Cardiac muscle cell (in vitro differentiated cells and primary cell): ENCODE measurements around the gene TRMT6. TPM values are rescaled to one million over a fixed set of nuclear protein-coding genes. Genes with fewer than 3 reads are reported as not detected.
A peak's percentile ranks its signal among the peaks of the same experiment; 100 is the strongest.

Experiments
- DNase-seq, 2 donors: peaks; one replicate each; pipeline versions ENCODE4 v3.0.0 to v3.0.0-alpha.2; 2010 to 2017; ENCODE audit warnings: low read depth in 1 of 2, low spot score in 1 of 2
- H3K27ac ChIP-seq: fragments of 200-600 bp; sonication (generic); 2 replicates; pipeline ENCODE4 v1.5.1; 2016
- H3K27me3 ChIP-seq: fragments of 200-600 bp; sonication (generic); 2 replicates; pipeline ENCODE4 v1.6.0; 2016; ENCODE audit warnings: control low read depth
- H3K36me3 ChIP-seq: fragments of 200-600 bp; sonication (generic); 2 replicates; pipeline ENCODE4 v1.5.1; 2016; ENCODE audit warnings: control low read depth
- H3K4me1 ChIP-seq: fragments of 200-600 bp; sonication (generic); 2 replicates; pipeline ENCODE4 v1.8.1; 2017; ENCODE audit warnings: low read depth, mild to moderate bottlenecking, mixed run types
- H3K4me3 ChIP-seq: fragments of 200-600 bp; sonication (generic); 2 replicates; pipeline ENCODE4 v1.5.1; 2016; ENCODE audit warnings: mild to moderate bottlenecking
- H3K9me3 ChIP-seq: fragments of 200-600 bp; sonication (generic); 2 replicates; pipeline ENCODE4 v1.5.1; 2017; ENCODE audit warnings: low read depth, mild to moderate bottlenecking, control low read depth
- CTCF ChIP-seq: IDR thresholded peaks from 2 replicates; pipeline ENCODE4 v1.5.1; 2012; ENCODE audit warnings: low read depth, mild to moderate bottlenecking, low read length
- polyA plus RNA-seq: library from polyadenylated mRNA; unstranded; fragments of >200 nt; fragmentation: Nextera tagmentation; extraction: Ambion mirVana; gene quantifications from 2 replicates; pipeline ENCODE4 v1.2.1, GENCODE V29; 2016
- total RNA-seq: library from RNA; depleted of rRNA; stranded (reverse); fragments of >200 nt; gene quantifications from 2 replicates; pipeline ENCODE4 v1.2.3, GENCODE V29; 2016

The TRMT6 gene
- total and polyA plus RNA-seq, 2 experiments from 2014 or later, result 12.0 to 12.9 TPM

GRCh38 chr20:5925551-5925950, 24.8 kb downstream of the TRMT6 start:
- no peak overlapping the region for H3K4me3 ChIP-seq

GRCh38 chr20:5923493-5923892, 26.8 kb downstream of the TRMT6 start:
- Histone ChIP-seq H3K27ac (no peak overlapping the region), H3K4me1 (no peaks in the 10 kb centered on the region), H3K9me3 (no peaks in the 10 kb centered on the region), H3K36me3 (no peaks in the 10 kb centered on the region), H3K27me3 (no peaks in the 10 kb centered on the region), H3K4me3 (no peak overlapping the region)
- no peak for TF ChIP-seq CTCF
- no peak for DNase-seq

More at GRCh38 chr20:5925551-5925950, 24.8 kb downstream of the TRMT6 start:
- no peak for DNase-seq
- Histone ChIP-seq H3K36me3 (no peaks in the 10 kb centered on the region), H3K4me1 (no peaks in the 10 kb centered on the region), H3K27ac (no peak overlapping the region), H3K27me3 (no peaks in the 10 kb centered on the region), H3K9me3 (no peaks in the 10 kb centered on the region)
- TF ChIP-seq CTCF, result no peak

- DNase-seq, result no peak
- Histone ChIP-seq H3K9me3 (no peaks in the 10 kb centered on the region), H3K27ac (no peak overlapping the region), H3K4me3 (no peak overlapping the region), H3K36me3 (no peaks in the 10 kb centered on the region), H3K4me1 (no peaks in the 10 kb centered on the region), H3K27me3 (no peaks in the 10 kb centered on the region)
- TF ChIP-seq CTCF, result no peak
Observed at GRCh38 chr20:5920581-5920980, 29.8 kb downstream of the TRMT6 start.

GRCh38 chr20:5919626-5920544, 30.4 kb downstream of the TRMT6 start:
- peak in 1 of 2 donors; percentile 10 for DNase-seq
- Histone ChIP-seq H3K4me3 (no peak overlapping the region), H3K9me3 (no peaks in the 10 kb centered on the region), H3K4me1 (no peaks in the 10 kb centered on the region), H3K27ac (no peak overlapping the region), H3K36me3 (no peaks in the 10 kb centered on the region), H3K27me3 (no peaks in the 10 kb centered on the region)
- TF ChIP-seq CTCF, result no peak

GRCh38 chr20:5918856-5919625, 31.3 kb downstream of the TRMT6 start:
- Histone ChIP-seq H3K9me3 (no peaks in the 10 kb centered on the region), H3K4me3 (no peak overlapping the region), H3K36me3 (no peaks in the 10 kb centered on the region), H3K4me1 (no peaks in the 10 kb centered on the region), H3K27ac (no peak overlapping the region), H3K27me3 (no peaks in the 10 kb centered on the region)
- no peak for TF ChIP-seq CTCF
- peak in 1 of 2 donors; percentile 62 for DNase-seq
